Stimulated activated naive CD8-positive, alpha-beta T cell treated with anti-CD3 and anti-CD28 coated beads, Interleukin-15, amount 100 ng/mL, for 72 hours (primary cell): Measurements from ENCODE around the gene CCDC86.

ENCODE experiments used
- ATAC-seq: fragments of 150-1000 bp; cut with Tn5 transposase; 2 replicates; pipeline ENCODE4 v1.10.0; 2021; ENCODE audit warnings: mild to moderate bottlenecking, moderate library complexity
- DNase-seq, 2 donors: peaks; one replicate each; pipeline ENCODE4 v3.0.0; 2021 to 2022
- H3K27ac Mint-ChIP-seq, 2 donors: one replicate each; pipeline ENCODE4 v1.8.0; 2022; ENCODE audit warnings: mild to moderate bottlenecking in 2 of 2, mixed read lengths in 2 of 2, moderate library complexity in 2 of 2
- H3K27me3 Mint-ChIP-seq: one replicate; pipeline ENCODE4 v1.8.0; 2022; ENCODE audit warnings: mixed read lengths
- H3K4me1 Mint-ChIP-seq: one replicate; pipeline ENCODE4 v1.8.0; 2022; ENCODE audit warnings: mild to moderate bottlenecking, mixed read lengths
- H3K4me3 Mint-ChIP-seq, 2 donors: one replicate each; pipeline ENCODE4 v1.8.0; 2022; ENCODE audit warnings: mild to moderate bottlenecking in 2 of 2, mixed read lengths in 2 of 2, moderate library complexity in 1 of 2
- H3K9me3 Mint-ChIP-seq, 2 donors: one replicate each; pipeline ENCODE4 v1.8.0; 2022; ENCODE audit warnings: mixed read lengths in 2 of 2

CCDC86 gene

GRCh38 chr11:60868682-60869450, 27.0 kb downstream of the CCDC86 start:
- no peaks in the 10 kb centered on the region for H3K9me3 Mint-ChIP-seq
- H3K27ac Mint-ChIP-seq = peak overlapping the region in 1 of 2 donors; percentile 68
- DNase-seq = no peak
- H3K27me3 Mint-ChIP-seq = no peaks in the 10 kb centered on the region
- no peak for ATAC-seq
- H3K4me1 Mint-ChIP-seq = peaks cover 41% of the 10 kb centered on the region
- no peak overlapping the region for H3K4me3 Mint-ChIP-seq

- peak overlapping the region in 1 of 2 donors; percentile 5 for H3K27ac Mint-ChIP-seq
- no peaks in the 10 kb centered on the region for H3K27me3 Mint-ChIP-seq
- ATAC-seq (no peak), DNase-seq (no peak)
- no peaks in the 10 kb centered on the region for H3K9me3 Mint-ChIP-seq
- peaks cover 41% of the 10 kb centered on the region for H3K4me1 Mint-ChIP-seq
- no peak overlapping the region for H3K4me3 Mint-ChIP-seq
Measured at GRCh38 chr11:60869451-60869825, 27.5 kb downstream of the CCDC86 start.

GRCh38 chr11:60870276-60870675, 28.4 kb downstream of the CCDC86 start:
- Mint-ChIP-seq H3K9me3 (no peaks in the 10 kb centered on the region), H3K27ac (no peak overlapping the region), H3K4me3 (no peak overlapping the region), H3K4me1 (peaks cover 41% of the 10 kb centered on the region), H3K27me3 (no peaks in the 10 kb centered on the region)
- no peak for DNase-seq
- ATAC-seq = no peak

GRCh38 chr11:60870733-60871377, 28.9 kb downstream of the CCDC86 start:
- no peaks in the 10 kb centered on the region for H3K9me3 Mint-ChIP-seq
- ATAC-seq = peak; percentile 22
- H3K27ac Mint-ChIP-seq = no peak overlapping the region
- peak overlapping the region in 1 of 2 donors; percentile 15 for H3K4me3 Mint-ChIP-seq
- DNase-seq = no peak
- H3K27me3 Mint-ChIP-seq = no peaks in the 10 kb centered on the region
- H3K4me1 Mint-ChIP-seq = peaks cover 41% of the 10 kb centered on the region

- ATAC-seq (peak; percentile 57), DNase-seq (no peak)
- Mint-ChIP-seq H3K4me1 (peaks cover 41% of the 10 kb centered on the region), H3K9me3 (no peaks in the 10 kb centered on the region), H3K4me3 (peak overlapping the region in 1 of 2 donors; percentile 15), H3K27me3 (no peaks in the 10 kb centered on the region), H3K27ac (peak overlapping the region in 1 of 2 donors; percentile 89)
Measured at GRCh38 chr11:60871378-60872061, 29.6 kb downstream of the CCDC86 start.

GRCh38 chr11:60872124-60872960, 30.4 kb downstream of the CCDC86 start:
- DNase-seq (no peak), ATAC-seq (no peak)
- H3K9me3 Mint-ChIP-seq = no peaks in the 10 kb centered on the region
- H3K27me3 Mint-ChIP-seq = no peaks in the 10 kb centered on the region
- no peak overlapping the region for H3K4me3 Mint-ChIP-seq
- H3K4me1 Mint-ChIP-seq = peaks cover 41% of the 10 kb centered on the region
- H3K27ac Mint-ChIP-seq = peak overlapping the region in 1 of 2 donors; percentile 54

GRCh38 chr11:60872961-60873524, 31.1 kb downstream of the CCDC86 start:
- Mint-ChIP-seq H3K27ac (peak overlapping the region in 1 of 2 donors; percentile 88), H3K9me3 (no peaks in the 10 kb centered on the region), H3K4me1 (peaks cover 41% of the 10 kb centered on the region), H3K4me3 (no peak overlapping the region), H3K27me3 (no peaks in the 10 kb centered on the region)
- no peak for ATAC-seq
- no peak for DNase-seq

- Mint-ChIP-seq H3K4me3 (no peak overlapping the region), H3K27ac (peak overlapping the region in 1 of 2 donors; percentile 29), H3K27me3 (no peaks in the 10 kb centered on the region), H3K4me1 (peaks cover 40% of the 10 kb centered on the region), H3K9me3 (no peaks in the 10 kb centered on the region)
- ATAC-seq = no peak
- DNase-seq = no peak
Measured at GRCh38 chr11:60873533-60873932, 31.6 kb downstream of the CCDC86 start.

- no peak overlapping the region for H3K27ac Mint-ChIP-seq
Measured at GRCh38 chr11:60874421-60875365, 32.8 kb downstream of the CCDC86 start.

GRCh38 chr11:60875366-60876167, 33.7 kb downstream of the CCDC86 start:
- no peak overlapping the region for H3K4me3 Mint-ChIP-seq
- no peaks in the 10 kb centered on the region for H3K27me3 Mint-ChIP-seq
- peaks cover 29% of the 10 kb centered on the region for H3K4me1 Mint-ChIP-seq
- no peaks in the 10 kb centered on the region for H3K9me3 Mint-ChIP-seq
- H3K27ac Mint-ChIP-seq = no peak overlapping the region
- DNase-seq = no peak
- no peak for ATAC-seq

More at GRCh38 chr11:60874421-60875365, 32.8 kb downstream of the CCDC86 start:
- ATAC-seq (no peak), DNase-seq (no peak)
- Mint-ChIP-seq H3K4me3 (no peak overlapping the region), H3K27me3 (no peaks in the 10 kb centered on the region), H3K9me3 (no peaks in the 10 kb centered on the region), H3K4me1 (peaks cover 34% of the 10 kb centered on the region)

- ATAC-seq (no peak), DNase-seq (no peak)
- Mint-ChIP-seq H3K4me3 (no peak overlapping the region), H3K27ac (no peak overlapping the region), H3K9me3 (no peaks in the 10 kb centered on the region), H3K27me3 (no peaks in the 10 kb centered on the region), H3K4me1 (peaks cover 24% of the 10 kb centered on the region)
Measured at GRCh38 chr11:60876168-60876485, 34.2 kb downstream of the CCDC86 start.

- ATAC-seq (no peak), DNase-seq (no peak)
- no peaks in the 10 kb centered on the region for H3K9me3 Mint-ChIP-seq
- H3K4me3 Mint-ChIP-seq = no peak overlapping the region
- H3K27me3 Mint-ChIP-seq = no peaks in the 10 kb centered on the region
- peaks cover under 1% of the 10 kb centered on the region for H3K4me1 Mint-ChIP-seq
- H3K27ac Mint-ChIP-seq = no peak overlapping the region
Measured at GRCh38 chr11:60878245-60879101, 36.6 kb downstream of the CCDC86 start.

GRCh38 chr11:60879104-60879503, 37.2 kb downstream of the CCDC86 start:
- no peaks in the 10 kb centered on the region for H3K27me3 Mint-ChIP-seq
- no peaks in the 10 kb centered on the region for H3K9me3 Mint-ChIP-seq
- no peak overlapping the region for H3K27ac Mint-ChIP-seq
- H3K4me3 Mint-ChIP-seq = no peak overlapping the region
- DNase-seq (no peak), ATAC-seq (no peak)
- H3K4me1 Mint-ChIP-seq = no peaks in the 10 kb centered on the region
